WERI-Rb-1 (cell line): Measurements from ENCODE around the gene IL20RA.
A peak's percentile ranks its signal among the peaks of the same experiment; 100 is the strongest.

ENCODE experiments used
- DNase-seq: peaks from one replicate; pipeline ENCODE4 v3.0.0-alpha.2; 2020
- H3K27ac ChIP-seq: fragments of 250-450 bp; sonication (Bioruptor Pico); 2 replicates; pipeline ENCODE4 v1.5.1; 2020; ENCODE audit warnings: mild to moderate bottlenecking, moderate library complexity
- H3K27me3 ChIP-seq: fragments of 250-450 bp; sonication (Bioruptor Pico); 2 replicates; pipeline ENCODE4 v1.5.1; 2021; ENCODE audit warnings: mild to moderate bottlenecking, low read depth, moderate library complexity; ENCODE audit not compliant: insufficient read depth, severe bottlenecking
- H3K36me3 ChIP-seq: fragments of 250-450 bp; sonication (Bioruptor Pico); 2 replicates; pipeline ENCODE4 v1.5.1; 2020; ENCODE audit warnings: mild to moderate bottlenecking, moderate library complexity
- H3K4me3 ChIP-seq: 2 replicates; pipeline ENCODE4 v1.5.1; 2011; ENCODE audit warnings: low read depth, mild to moderate bottlenecking, control low read depth, low read length
- H3K9me3 ChIP-seq: fragments of 250-450 bp; sonication (Bioruptor Pico); 2 replicates; pipeline ENCODE4 v1.5.1; 2021; ENCODE audit warnings: mild to moderate bottlenecking, moderate library complexity; ENCODE audit not compliant: severe bottlenecking
- CTCF ChIP-seq: IDR thresholded peaks from 2 replicates; pipeline ENCODE4 v1.5.1; 2011; ENCODE audit warnings: low read depth, mild to moderate bottlenecking, control low read depth, inconsistent platforms, low read length

The IL20RA gene

GRCh38 chr6:137044366-137045221 lies at the start of gene IL20RA:
IL20RA (minus strand) TSS chr6:137044965; CDS start chr6:137044728, 237 bp downstream.
- Histone ChIP-seq H3K27ac (no peak within 1 kb of the TSS), H3K4me3 (peak within 1 kb of the TSS; percentile 80), H3K9me3 (no peaks in the 10 kb centered on the region), H3K27me3 (peaks cover 12% of the 10 kb centered on the region), H3K36me3 (no peaks in the 10 kb centered on the region)
- TF ChIP-seq CTCF: no peak
- peak; percentile 22 for DNase-seq

GRCh38 chr6:137093183-137094069 lies 48.7 kb upstream of the IL20RA start:
- Histone ChIP-seq H3K27me3 (no peaks in the 10 kb centered on the region), H3K36me3 (no peaks in the 10 kb centered on the region), H3K9me3 (no peaks in the 10 kb centered on the region), H3K27ac (no peak overlapping the region), H3K4me3 (no peak overlapping the region)
- no peak for TF ChIP-seq CTCF
- DNase-seq: no peak

GRCh38 chr6:137092018-137092417 lies 47.3 kb upstream of the IL20RA start:
- Histone ChIP-seq H3K4me3 (no peak overlapping the region), H3K27me3 (no peaks in the 10 kb centered on the region), H3K36me3 (no peaks in the 10 kb centered on the region), H3K27ac (no peak overlapping the region), H3K9me3 (no peaks in the 10 kb centered on the region)
- no peak for DNase-seq
- TF ChIP-seq CTCF: no peak

- DNase-seq: no peak
Observed at GRCh38 chr6:137089305-137089704, 44.5 kb upstream of the IL20RA start.

GRCh38 chr6:137087902-137088301 lies 43.1 kb upstream of the IL20RA start:
- TF ChIP-seq CTCF: no peak
- Histone ChIP-seq H3K4me3 (no peak overlapping the region), H3K27ac (no peak overlapping the region), H3K27me3 (no peaks in the 10 kb centered on the region), H3K9me3 (no peaks in the 10 kb centered on the region), H3K36me3 (no peaks in the 10 kb centered on the region)
- DNase-seq: no peak

More at GRCh38 chr6:137089305-137089704, 44.5 kb upstream of the IL20RA start:
- Histone ChIP-seq H3K36me3 (no peaks in the 10 kb centered on the region), H3K4me3 (no peak overlapping the region), H3K9me3 (no peaks in the 10 kb centered on the region), H3K27ac (no peak overlapping the region), H3K27me3 (no peaks in the 10 kb centered on the region)
- no peak for TF ChIP-seq CTCF
